Nucleus accumbens (tissue), 56 donors: Measurements from ENCODE around the gene LPAR1.
"Not testable (repeated sequence)": the region's sequence is repeated elsewhere in the genome, so short reads cannot be mapped to it uniquely, and the experiment has no call there.

Experiments
- DNase-seq, 56 donors: peaks; one replicate each; lab custom pipeline; 2025; lab: John Stamatoyannopoulos, UW

Gene LPAR1

GRCh38 chr9:111038331-111039230, at the start of gene LPAR1:
Gene LPAR1 (minus strand): TSS chr9:111038470. CDS start chr9:110972117, 66,353 bp downstream.
- DNase-seq = peak in 42 of 56 donors; percentile 18 to 89 (median 60)

- DNase-seq = no peak
Observed at GRCh38 chr9:111078391-111079038, 40.2 kb upstream of the LPAR1 start.

- no peak for DNase-seq
Observed at GRCh38 chr9:111076519-111076918, 38.2 kb upstream of the LPAR1 start.

- no peak for DNase-seq
Observed at GRCh38 chr9:111076042-111076441, 37.8 kb upstream of the LPAR1 start.

- peak in 1 of 56 donors; percentile 2 for DNase-seq
Observed at GRCh38 chr9:111074395-111074794, 36.1 kb upstream of the LPAR1 start.

GRCh38 chr9:111069183-111069582, 30.9 kb upstream of the LPAR1 start:
- DNase-seq = no peak

- DNase-seq = no peak
Observed at GRCh38 chr9:111068771-111069170, 30.5 kb upstream of the LPAR1 start.

GRCh38 chr9:111068383-111068730, 30.1 kb upstream of the LPAR1 start:
- no peak for DNase-seq

GRCh38 chr9:111066468-111066867, 28.2 kb upstream of the LPAR1 start:
- no peak for DNase-seq

GRCh38 chr9:111065414-111065813, 27.1 kb upstream of the LPAR1 start:
- no peak for DNase-seq

- DNase-seq = no peak
Observed at GRCh38 chr9:111064160-111064837, 26.0 kb upstream of the LPAR1 start.

GRCh38 chr9:111063332-111063731, 25.1 kb upstream of the LPAR1 start:
- DNase-seq = no peak

- DNase-seq = no peak
Observed at GRCh38 chr9:111058166-111058565, 19.9 kb upstream of the LPAR1 start.

GRCh38 chr9:111056538-111056937, 18.3 kb upstream of the LPAR1 start:
- DNase-seq = no peak

GRCh38 chr9:111052791-111053190, 14.5 kb upstream of the LPAR1 start:
- DNase-seq = no peak

- no peak for DNase-seq
Observed at GRCh38 chr9:111051400-111051799, 13.1 kb upstream of the LPAR1 start.

GRCh38 chr9:111050819-111051218, 12.5 kb upstream of the LPAR1 start:
- DNase-seq = no peak

GRCh38 chr9:111047287-111047686, 9.0 kb upstream of the LPAR1 start:
- DNase-seq = not testable (repeated sequence)

GRCh38 chr9:111041902-111042301, 3.6 kb upstream of the LPAR1 start:
- no peak for DNase-seq

GRCh38 chr9:111040494-111040893, 2.2 kb upstream of the LPAR1 start:
- DNase-seq = no peak

- peak in 7 of 56 donors; percentile 8 to 44 (median 21) for DNase-seq
Observed at GRCh38 chr9:111039231-111039906, 1.1 kb upstream of the LPAR1 start.
